Stimulated activated CD4-positive, alpha-beta T cell treated with anti-CD3 and anti-CD28 coated beads, Interleukin-1b, Interleukin-23, amount 100 ng/mL, for 48 hours (primary cell): ENCODE results near the gene PIGS.

Source experiments
- DNase-seq: peaks from one replicate; pipeline ENCODE4 v3.0.0-alpha.2; 2020

PIGS gene

DNA sequence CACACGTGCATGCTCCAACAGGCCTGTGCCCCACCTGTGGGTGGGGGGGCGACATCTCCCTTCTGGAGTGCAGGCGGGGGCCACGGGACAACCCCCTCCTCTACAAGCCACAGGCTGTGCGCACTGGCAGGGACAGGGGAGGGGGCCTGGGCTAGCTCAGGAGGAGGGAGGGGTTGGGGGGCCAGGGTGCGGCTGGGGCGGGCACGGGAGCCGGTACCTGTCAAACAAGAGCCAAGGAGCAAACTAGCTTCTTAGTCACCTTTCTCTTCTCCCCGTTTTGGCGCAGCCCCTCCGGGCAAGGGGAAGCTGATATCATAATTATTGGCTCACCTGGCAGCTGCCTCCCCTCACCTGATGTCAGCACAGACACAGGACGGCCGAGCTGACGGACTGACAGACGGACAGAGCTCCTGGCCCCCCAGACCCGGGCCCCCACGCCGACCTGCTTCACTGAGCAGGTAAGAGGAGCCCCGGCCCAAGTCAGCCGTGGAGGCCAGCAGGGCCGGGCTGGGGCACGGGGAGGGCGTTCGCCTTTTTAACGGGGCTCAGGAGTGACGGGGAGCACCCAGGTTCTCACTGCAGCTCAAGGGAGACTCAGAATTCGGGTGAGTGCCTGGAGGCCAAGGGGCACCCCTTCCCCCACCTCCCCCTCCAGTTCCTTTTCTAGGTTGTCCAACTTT, 65.2 kb downstream of the PIGS start, which contains the start of gene FOXN1:
Gene FOXN1, plus strand, starts transcription at position 363 of the 680 bp plus-strand sequence. CDS start 17,622 bp downstream, outside the sequence.
- DNase-seq = no peak

GRCh38 chr17:28503420-28503819, 67.9 kb downstream of the PIGS start:
- DNase-seq = no peak
